MM.1S (cell line): ENCODE results near the gene KDM4B.

Experiments used
- EZH2phosphoT487 ChIP-seq: fragments of 300-600 bp; sonication (generic); IDR thresholded peaks from 2 replicates; pipeline ENCODE4 v1.6.1; 2018; ENCODE audit warnings: antibody characterized with exemption, low read length
- TF ChIP-seq, protein P1 (sequence below): fragments of 300-600 bp; sonication (generic); IDR thresholded peaks from 2 replicates; pipeline ENCODE4 v1.5.1; 2016; ENCODE audit warnings: antibody characterized with exemption, low read length, mixed read lengths

DNA sequence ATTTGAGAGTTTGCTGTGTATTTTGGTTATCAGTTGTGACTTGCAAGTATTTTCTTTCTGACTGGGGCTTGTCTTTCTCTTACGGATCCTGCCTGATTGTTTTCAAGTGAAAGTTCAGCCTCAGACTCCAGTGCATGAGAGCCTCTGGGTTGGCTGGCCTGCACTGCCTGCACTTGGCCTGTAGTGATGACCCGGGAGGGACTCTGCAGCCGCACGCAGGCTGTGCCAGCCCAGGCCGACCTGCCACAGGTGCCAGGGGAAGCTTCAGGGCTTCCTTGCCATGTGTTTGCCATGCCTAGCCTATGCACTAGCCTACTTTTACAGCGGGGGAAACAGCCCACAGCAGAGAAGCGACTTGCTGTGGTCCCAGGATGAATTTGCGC, 77.0 kb downstream of the KDM4B start:
- TF ChIP-seq, protein P1, sequence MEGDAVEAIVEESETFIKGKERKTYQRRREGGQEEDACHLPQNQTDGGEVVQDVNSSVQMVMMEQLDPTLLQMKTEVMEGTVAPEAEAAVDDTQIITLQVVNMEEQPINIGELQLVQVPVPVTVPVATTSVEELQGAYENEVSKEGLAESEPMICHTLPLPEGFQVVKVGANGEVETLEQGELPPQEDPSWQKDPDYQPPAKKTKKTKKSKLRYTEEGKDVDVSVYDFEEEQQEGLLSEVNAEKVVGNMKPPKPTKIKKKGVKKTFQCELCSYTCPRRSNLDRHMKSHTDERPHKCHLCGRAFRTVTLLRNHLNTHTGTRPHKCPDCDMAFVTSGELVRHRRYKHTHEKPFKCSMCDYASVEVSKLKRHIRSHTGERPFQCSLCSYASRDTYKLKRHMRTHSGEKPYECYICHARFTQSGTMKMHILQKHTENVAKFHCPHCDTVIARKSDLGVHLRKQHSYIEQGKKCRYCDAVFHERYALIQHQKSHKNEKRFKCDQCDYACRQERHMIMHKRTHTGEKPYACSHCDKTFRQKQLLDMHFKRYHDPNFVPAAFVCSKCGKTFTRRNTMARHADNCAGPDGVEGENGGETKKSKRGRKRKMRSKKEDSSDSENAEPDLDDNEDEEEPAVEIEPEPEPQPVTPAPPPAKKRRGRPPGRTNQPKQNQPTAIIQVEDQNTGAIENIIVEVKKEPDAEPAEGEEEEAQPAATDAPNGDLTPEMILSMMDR = no peak
- no peak for TF ChIP-seq EZH2phosphoT487
